IMR-90 (cell line): Measurements from ENCODE around the gene C2.

ENCODE experiments used
- CTCF ChIP-seq: conservative IDR thresholded peaks from 2 replicates; pipeline ENCODE4 v1.5.1; 2012; ENCODE audit warnings: mild to moderate bottlenecking, low read depth, low read length, improper control_type of control experiment
- POLR2A ChIP-seq: IDR thresholded peaks from 2 replicates; pipeline ENCODE4 v1.6.1; 2012; ENCODE audit warnings: mild to moderate bottlenecking, low read depth, low read length

- TF ChIP-seq POLR2A = no peak
- TF ChIP-seq CTCF = no peak
Measured at GRCh38 chr6:31943742-31944141, 16.2 kb downstream of the C2 start.
